Measurements from ENCODE around the gene OR5AN1. TPM values are rescaled to one million over a fixed set of nuclear protein-coding genes. Genes with fewer than 3 reads are reported as not detected.

OR5AN1 gene
- total and polyA plus RNA-seq, 3 donors from 2014 or later: 0.12 TPM; not detected in 2

DNA sequence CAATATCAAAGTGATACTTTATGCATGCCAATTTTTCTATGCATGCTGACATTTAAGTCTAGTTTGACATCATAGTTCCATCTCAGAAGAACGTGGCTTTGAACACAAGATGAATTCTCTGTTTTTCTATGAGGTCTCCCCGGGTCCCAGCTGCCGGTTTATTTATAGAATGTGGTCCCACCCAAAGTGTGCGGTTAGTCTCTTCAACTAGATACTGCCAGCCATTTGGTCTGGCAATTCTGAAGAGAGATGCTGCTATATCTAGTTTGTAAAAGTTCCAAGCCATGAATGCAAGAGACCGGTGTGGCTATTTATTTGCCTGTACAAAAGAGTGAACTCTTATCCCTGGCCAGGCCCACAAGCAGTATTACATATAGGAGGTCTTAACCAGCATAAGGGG lies 58.3 kb downstream of the OR5AN1 start:
- Histone ChIP-seq H3K27me3 (no peaks in the 10 kb centered on the region), H3K36me3 (ENCODE audit: low read depth, missing control alignments) (no peaks in the 10 kb centered on the region), H3K9me3 (no peaks in the 10 kb centered on the region), H3K4me3 (no peak overlapping the region), H3K27ac (no peak overlapping the region), H3K4me1 (no peaks in the 10 kb centered on the region)
- DNase-seq: no peak
- 39 to 58% methylated on average over 5 of the region's 5 CpGs for WGBS, 2 donors
- TF ChIP-seq, protein P1, sequence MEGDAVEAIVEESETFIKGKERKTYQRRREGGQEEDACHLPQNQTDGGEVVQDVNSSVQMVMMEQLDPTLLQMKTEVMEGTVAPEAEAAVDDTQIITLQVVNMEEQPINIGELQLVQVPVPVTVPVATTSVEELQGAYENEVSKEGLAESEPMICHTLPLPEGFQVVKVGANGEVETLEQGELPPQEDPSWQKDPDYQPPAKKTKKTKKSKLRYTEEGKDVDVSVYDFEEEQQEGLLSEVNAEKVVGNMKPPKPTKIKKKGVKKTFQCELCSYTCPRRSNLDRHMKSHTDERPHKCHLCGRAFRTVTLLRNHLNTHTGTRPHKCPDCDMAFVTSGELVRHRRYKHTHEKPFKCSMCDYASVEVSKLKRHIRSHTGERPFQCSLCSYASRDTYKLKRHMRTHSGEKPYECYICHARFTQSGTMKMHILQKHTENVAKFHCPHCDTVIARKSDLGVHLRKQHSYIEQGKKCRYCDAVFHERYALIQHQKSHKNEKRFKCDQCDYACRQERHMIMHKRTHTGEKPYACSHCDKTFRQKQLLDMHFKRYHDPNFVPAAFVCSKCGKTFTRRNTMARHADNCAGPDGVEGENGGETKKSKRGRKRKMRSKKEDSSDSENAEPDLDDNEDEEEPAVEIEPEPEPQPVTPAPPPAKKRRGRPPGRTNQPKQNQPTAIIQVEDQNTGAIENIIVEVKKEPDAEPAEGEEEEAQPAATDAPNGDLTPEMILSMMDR (IDR thresholded peaks at IDR 0.05): no peak
- TF ChIP-seq POLR2A (IDR thresholded peaks at IDR 0.05): no peak
- intact Hi-C loops (cut with DNase I; ENCODE audit: low total_unique reads): no loop called here

- 79 to 89% methylated on average over 2 of the region's 2 CpGs for whole genome bisulfite sequencing, 2 donors
- H3K36me3 ChIP-seq (ENCODE audit: low read depth, missing control alignments): no peaks in the 10 kb centered on the region
- intact Hi-C loops (cut with DNase I; ENCODE audit: low total_unique reads): no loop called here
- H3K4me3 ChIP-seq: no peak overlapping the region
- H3K27me3 ChIP-seq: no peaks in the 10 kb centered on the region
- no peak overlapping the region for H3K27ac ChIP-seq
- H3K4me1 ChIP-seq: no peaks in the 10 kb centered on the region
- TF ChIP-seq POLR2A (IDR thresholded peaks at IDR 0.05): no peak
- TF ChIP-seq, protein P1 (IDR thresholded peaks at IDR 0.05): no peak
- H3K9me3 ChIP-seq: no peaks in the 10 kb centered on the region
- no peak for DNase-seq
Observed at GRCh38 chr11:59418156-59418555, 59.5 kb downstream of the OR5AN1 start.

Other genes starting within 250 kb of the OR5AN1 start
- gene FAM111A, start 216.0 kb upstream of the OR5AN1 start, total RNA-seq: 10 to 100 TPM; 41.5 to 43.4 TPM
- gene FAM111A, start 216.0 kb upstream of the OR5AN1 start, polyA plus RNA-seq (ENCODE audit: insufficient read depth, low read depth, low replicate concordance): 12.3 TPM
- gene DTX4, start 186.8 kb upstream of the OR5AN1 start, total RNA-seq: 10 to 100 TPM in 1 of 2 donors, 1 to 10 TPM in 1; 4.5 to 10.2 TPM
- gene DTX4, start 186.8 kb upstream of the OR5AN1 start, polyA plus RNA-seq (ENCODE audit: insufficient read depth, low read depth, low replicate concordance): 6.1 TPM
- gene MPEG1, start 146.0 kb upstream of the OR5AN1 start, total RNA-seq: 1 to 10 TPM in 1 of 2 donors, under 1 TPM in 1; 0.87 to 3.8 TPM
- gene MPEG1, start 146.0 kb upstream of the OR5AN1 start, polyA plus RNA-seq (ENCODE audit: insufficient read depth, low read depth, low replicate concordance): 12.1 TPM
- gene OR5A2, start 67.5 kb downstream of the OR5AN1 start, total RNA-seq: under 1 TPM; 0.06 to 0.08 TPM
- not detected for gene OR5A2, start 67.5 kb downstream of the OR5AN1 start, polyA plus RNA-seq (ENCODE audit: insufficient read depth, low read depth, low replicate concordance)
- 1 to 10 TPM in 1 of 2 donors, under 1 TPM in 1; 0.24 to 1.3 TPM for gene OR5A1, start 77.6 kb downstream of the OR5AN1 start, total RNA-seq
- gene OR5A1, start 77.6 kb downstream of the OR5AN1 start, polyA plus RNA-seq (ENCODE audit: insufficient read depth, low read depth, low replicate concordance): 0.21 TPM
- not detected for gene OR4D6, start 98.1 kb downstream of the OR5AN1 start, total RNA-seq
- not detected for gene OR4D6, start 98.1 kb downstream of the OR5AN1 start, polyA plus RNA-seq (ENCODE audit: insufficient read depth, low read depth, low replicate concordance)
- under 1 TPM in 1 of 2 donors, not detected in 1; 0.24 TPM for gene OR4D10, start 114.4 kb downstream of the OR5AN1 start, total RNA-seq
- gene OR4D10, start 114.4 kb downstream of the OR5AN1 start, polyA plus RNA-seq (ENCODE audit: insufficient read depth, low read depth, low replicate concordance): not detected
- gene OR4D11, start 144.7 kb downstream of the OR5AN1 start, total RNA-seq: not detected
- gene OR4D11, start 144.7 kb downstream of the OR5AN1 start, polyA plus RNA-seq (ENCODE audit: insufficient read depth, low read depth, low replicate concordance): not detected
- not detected for gene OR4D9, start 152.6 kb downstream of the OR5AN1 start, total RNA-seq
- gene OR4D9, start 152.6 kb downstream of the OR5AN1 start, polyA plus RNA-seq (ENCODE audit: insufficient read depth, low read depth, low replicate concordance): not detected

Measured in testis (tissue), 3 donors.